Vagina (tissue), 2 donors: Measurements from ENCODE around the gene TJP3.

Source experiments
- CTCF ChIP-seq, 3 experiments: fragments of 450-650 bp in 2 of 3; fragments of 200-600 bp in 1 of 3; sonication (generic) in 1 of 3; IDR thresholded peaks; one replicate each; pipeline ENCODE4 v1.5.1; 2017 to 2019; ENCODE audit warnings: antibody characterized with exemption in 3 of 3, mild to moderate bottlenecking in 2 of 3, moderate library complexity in 2 of 3
- POLR2A ChIP-seq, 2 donors: fragments of 450-650 bp; IDR thresholded peaks; one replicate each; pipeline ENCODE4 v1.6.1; 2017; ENCODE audit warnings: antibody characterized with exemption in 2 of 2, mild to moderate bottlenecking in 2 of 2, moderate library complexity in 2 of 2
- POLR2AphosphoS5 ChIP-seq, 2 donors: sonication (generic); formaldehyde crosslinking; IDR thresholded peaks; one replicate each; pipeline ENCODE4 v1.9.0; 2017; ENCODE audit warnings: antibody characterized with exemption in 2 of 2, mild to moderate bottlenecking in 2 of 2, low read depth in 1 of 2; ENCODE audit not compliant: insufficient read depth in 1 of 2

DNA sequence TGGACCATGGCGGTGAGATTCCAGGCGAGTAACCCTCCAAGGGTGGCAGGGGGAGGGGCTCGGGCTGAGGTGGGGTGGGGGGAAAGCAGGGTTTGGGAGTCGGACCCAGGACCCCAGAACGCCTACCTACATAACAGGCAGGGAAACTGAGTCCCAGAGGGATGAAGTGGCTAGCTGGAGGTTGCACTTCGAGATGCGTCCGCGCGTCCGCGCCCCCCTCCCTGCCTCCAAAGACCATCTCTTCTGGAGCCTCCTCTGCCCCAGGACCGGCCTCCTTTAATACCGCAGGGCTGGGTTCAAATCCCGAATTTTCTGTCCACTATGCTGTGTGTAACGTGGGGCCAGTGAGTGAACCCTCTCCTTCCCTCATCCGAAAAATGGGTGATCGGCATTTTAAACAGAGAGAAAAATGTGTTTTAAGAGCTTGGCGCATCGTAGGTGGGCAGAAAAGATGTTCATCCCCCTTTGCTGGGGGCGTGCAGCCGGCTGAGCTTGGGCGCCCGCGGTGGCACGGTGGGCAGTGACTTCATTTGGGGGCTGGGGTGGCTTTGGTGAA, 13.8 kb downstream of the TJP3 start:
- no peak for TF ChIP-seq CTCF (IDR thresholded peaks at IDR 0.05)
- no peak for TF ChIP-seq POLR2A (IDR thresholded peaks at IDR 0.05)
- no peak for TF ChIP-seq POLR2AphosphoS5 (IDR thresholded peaks at IDR 0.05; ENCODE audit: insufficient read depth in 1 of 2, low read depth in 1 of 2)
